ENCODE results near the gene FAM163A. TPM values are rescaled to one million over a fixed set of nuclear protein-coding genes. Genes with fewer than 3 reads are reported as not detected.
"Not testable (repeated sequence)": the region's sequence is repeated elsewhere in the genome, so short reads cannot be mapped to it uniquely, and the experiment has no call there.

FAM163A gene
- total RNA-seq, 4 donors from 2014 or later, result 0.16 TPM; not detected in 3

DNA sequence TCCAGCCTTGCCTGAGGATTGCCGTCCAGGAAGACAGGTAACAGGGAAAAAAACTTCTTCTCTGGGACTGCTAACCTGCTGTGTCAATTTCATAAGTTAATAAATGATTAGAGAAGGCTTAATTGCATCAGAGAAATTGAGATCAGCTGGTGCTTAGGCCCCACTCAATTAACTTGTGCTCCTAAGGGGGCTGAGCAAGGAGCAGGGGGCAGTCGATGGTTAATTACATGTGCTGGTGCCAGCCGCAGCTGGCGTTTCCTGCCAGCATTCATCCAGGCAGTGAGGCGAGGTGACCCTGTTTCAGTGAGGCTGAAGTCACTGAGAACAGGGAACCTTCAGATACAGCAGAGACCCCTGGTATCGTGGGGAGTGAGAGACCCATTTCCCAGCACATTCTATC lies 60.0 kb downstream of the FAM163A start:
- ATAC-seq, result no peak
- Histone ChIP-seq H3K4me3 (no peak overlapping the region), H3K4me1 (peaks cover 0 to 5% of the 10 kb centered on the region in 2 donors), H3K27me3 (no peaks in the 10 kb centered on the region), H3K36me3 (no peaks in the 10 kb centered on the region), H3K9me3 (no peaks in the 10 kb centered on the region), H3K27ac (no peak overlapping the region)
- TF ChIP-seq POLR2A (IDR thresholded peaks at IDR 0.05), result no peak
- TF ChIP-seq, protein P1, sequence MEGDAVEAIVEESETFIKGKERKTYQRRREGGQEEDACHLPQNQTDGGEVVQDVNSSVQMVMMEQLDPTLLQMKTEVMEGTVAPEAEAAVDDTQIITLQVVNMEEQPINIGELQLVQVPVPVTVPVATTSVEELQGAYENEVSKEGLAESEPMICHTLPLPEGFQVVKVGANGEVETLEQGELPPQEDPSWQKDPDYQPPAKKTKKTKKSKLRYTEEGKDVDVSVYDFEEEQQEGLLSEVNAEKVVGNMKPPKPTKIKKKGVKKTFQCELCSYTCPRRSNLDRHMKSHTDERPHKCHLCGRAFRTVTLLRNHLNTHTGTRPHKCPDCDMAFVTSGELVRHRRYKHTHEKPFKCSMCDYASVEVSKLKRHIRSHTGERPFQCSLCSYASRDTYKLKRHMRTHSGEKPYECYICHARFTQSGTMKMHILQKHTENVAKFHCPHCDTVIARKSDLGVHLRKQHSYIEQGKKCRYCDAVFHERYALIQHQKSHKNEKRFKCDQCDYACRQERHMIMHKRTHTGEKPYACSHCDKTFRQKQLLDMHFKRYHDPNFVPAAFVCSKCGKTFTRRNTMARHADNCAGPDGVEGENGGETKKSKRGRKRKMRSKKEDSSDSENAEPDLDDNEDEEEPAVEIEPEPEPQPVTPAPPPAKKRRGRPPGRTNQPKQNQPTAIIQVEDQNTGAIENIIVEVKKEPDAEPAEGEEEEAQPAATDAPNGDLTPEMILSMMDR (IDR thresholded peaks at IDR 0.05 in 4 of 5, conservative IDR thresholded peaks at IDR 0.05 in 1 of 5), result no peak
- no peak for DNase-seq
- intact Hi-C loops (cut with DNase I; ENCODE audit: low total_unique reads) (no loop called here), in situ Hi-C loops (cut with MboI; ENCODE audit: low sequenced_read_pairs in 4 of 4) (loop anchor here in 3 of 4 donors (10.0 to 25.0 kb wide), 2 partner anchors 88 to 716 kb away; partner anchors contain the start of gene TOR3A (in 1 of the 3))

DNA sequence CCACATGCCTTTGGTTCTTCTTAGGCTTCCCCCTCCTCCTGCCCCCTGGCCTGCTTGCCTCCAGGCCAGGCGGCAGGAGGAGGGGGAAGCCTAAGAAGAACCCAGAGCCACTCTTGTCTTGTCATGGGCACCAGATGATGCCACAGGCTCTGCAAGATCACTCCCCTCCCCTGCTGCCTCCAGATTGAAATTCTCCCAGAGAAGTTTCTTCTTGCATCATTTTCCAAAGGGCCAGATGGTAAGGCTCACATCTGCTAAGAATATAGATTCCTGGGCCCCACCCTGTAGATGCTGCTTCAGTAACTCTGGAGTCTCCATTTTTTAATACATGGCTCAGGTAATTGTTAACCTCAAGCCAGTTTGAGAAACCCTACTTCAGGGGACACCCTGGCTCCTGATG lies 60.8 kb downstream of the FAM163A start:
- Histone ChIP-seq H3K4me3 (no peak overlapping the region), H3K4me1 (peaks cover 0 to 2% of the 10 kb centered on the region in 2 donors), H3K27me3 (no peaks in the 10 kb centered on the region), H3K36me3 (no peaks in the 10 kb centered on the region), H3K9me3 (no peaks in the 10 kb centered on the region), H3K27ac (no peak overlapping the region)
- DNase-seq (no peak), ATAC-seq (no peak)
- intact Hi-C loops (cut with DNase I; ENCODE audit: low total_unique reads), result no loop called here
- TF ChIP-seq, protein P1 (IDR thresholded peaks at IDR 0.05 in 4 of 5, conservative IDR thresholded peaks at IDR 0.05 in 1 of 5), result no peak
- TF ChIP-seq POLR2A (IDR thresholded peaks at IDR 0.05), result no peak
- in situ Hi-C loops (cut with MboI; ENCODE audit: low sequenced_read_pairs in 4 of 4), result loop anchor here in 3 of 4 donors (10.0 to 25.0 kb wide), 2 partner anchors 89 to 717 kb away; partner anchors contain the start of gene TOR3A (in 1 of the 3)

DNA sequence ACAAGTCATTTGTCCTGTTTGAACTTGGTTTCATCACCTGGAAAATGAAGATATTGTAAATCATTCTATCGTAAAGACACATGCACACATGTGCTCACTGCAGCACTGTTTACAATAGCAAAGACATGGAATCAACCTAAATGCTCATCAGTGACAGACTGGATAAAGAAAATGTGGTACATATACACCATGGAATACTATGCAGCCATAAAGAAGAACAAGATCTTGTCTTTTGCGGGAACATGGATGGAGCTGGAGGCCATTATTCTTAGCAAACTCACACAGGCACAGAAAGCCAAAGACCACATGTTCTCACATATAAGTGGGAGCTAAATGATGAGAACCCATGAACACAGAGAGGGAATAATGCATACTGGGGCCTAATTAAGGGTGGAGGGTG lies 61.3 kb downstream of the FAM163A start:
- H3K9me3 ChIP-seq, result not testable (repeated sequence)

DNA sequence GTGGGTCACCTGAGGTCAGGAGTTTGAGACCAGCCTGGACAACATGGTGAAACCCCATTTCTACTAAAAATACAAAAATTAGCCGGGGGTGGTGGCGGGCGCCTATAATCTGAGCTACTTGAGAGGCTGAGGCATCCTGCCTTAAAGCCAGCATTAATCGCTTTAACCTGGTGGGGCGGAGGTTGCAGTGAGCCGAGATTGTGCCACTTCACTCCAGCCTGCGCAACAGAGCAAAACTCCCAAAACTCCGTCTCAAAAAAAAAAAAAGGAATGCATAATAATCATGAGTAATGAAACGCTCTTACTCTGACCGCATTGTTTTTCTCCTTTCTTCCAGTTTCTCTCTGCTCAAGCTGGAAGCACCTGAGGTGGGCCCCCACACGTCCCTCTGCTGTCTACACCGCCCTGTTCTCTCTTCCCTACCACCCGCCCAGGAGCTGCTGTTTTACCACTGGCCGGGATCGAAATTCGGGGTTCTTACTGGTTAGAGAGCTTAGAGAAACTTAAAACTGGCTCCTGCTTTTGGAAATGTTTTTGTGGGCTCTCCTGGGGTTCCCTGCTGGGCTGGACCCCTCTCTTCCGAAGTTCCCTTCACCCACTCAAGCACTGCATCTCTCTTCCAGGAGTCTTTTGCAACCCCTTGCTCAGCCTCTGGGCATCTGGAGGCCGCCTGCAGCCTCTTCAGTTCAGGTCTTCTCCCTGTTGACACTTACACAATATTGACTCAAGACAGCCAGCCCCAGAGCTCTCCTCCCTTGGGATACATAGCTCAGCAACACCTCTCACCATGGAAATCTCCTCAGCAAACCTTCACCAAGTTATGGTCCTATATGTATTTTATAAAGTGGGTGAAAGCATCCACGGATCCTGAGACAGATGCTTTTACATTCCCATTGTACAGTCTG lies 62.5 kb downstream of the FAM163A start:
- intact Hi-C loops (cut with DNase I; ENCODE audit: low total_unique reads) (no loop called here), in situ Hi-C loops (cut with MboI; ENCODE audit: low sequenced_read_pairs in 4 of 4) (loop anchor here (5.0 to 25.0 kb wide), 3 partner anchors 91 to 718 kb away; partner anchors contain the start of gene TOR3A (in 1 of the 4))
- Histone ChIP-seq H3K9me3 (no peaks in the 10 kb centered on the region), H3K27me3 (peaks cover 0 to 4% (median 0%) of the 10 kb centered on the region in 3 donors), H3K36me3 (no peaks in the 10 kb centered on the region), H3K4me3 (no peak overlapping the region), H3K4me1 (no peaks in the 10 kb centered on the region), H3K27ac (no peak overlapping the region)
- TF ChIP-seq POLR2A (IDR thresholded peaks at IDR 0.05), result no peak
- TF ChIP-seq, protein P1 (IDR thresholded peaks at IDR 0.05 in 4 of 5, conservative IDR thresholded peaks at IDR 0.05 in 1 of 5), result no peak
- DNase-seq (no peak), ATAC-seq (no peak)

More for the DNA sequence above, 61.3 kb downstream of the FAM163A start:
- H3K27me3 ChIP-seq; H3K4me3 ChIP-seq; H3K4me1 ChIP-seq; DNase-seq; H3K27ac ChIP-seq; ATAC-seq; H3K36me3 ChIP-seq; intact Hi-C loops (cut with DNase I; ENCODE audit: low total_unique reads): not testable (repeated sequence)
- in situ Hi-C loops (cut with MboI; ENCODE audit: low sequenced_read_pairs in 4 of 4), result loop anchor here in 3 of 4 donors (10.0 to 25.0 kb wide), 2 partner anchors 90 to 717 kb away; partner anchors contain the start of gene TOR3A (in 1 of the 3)

DNA sequence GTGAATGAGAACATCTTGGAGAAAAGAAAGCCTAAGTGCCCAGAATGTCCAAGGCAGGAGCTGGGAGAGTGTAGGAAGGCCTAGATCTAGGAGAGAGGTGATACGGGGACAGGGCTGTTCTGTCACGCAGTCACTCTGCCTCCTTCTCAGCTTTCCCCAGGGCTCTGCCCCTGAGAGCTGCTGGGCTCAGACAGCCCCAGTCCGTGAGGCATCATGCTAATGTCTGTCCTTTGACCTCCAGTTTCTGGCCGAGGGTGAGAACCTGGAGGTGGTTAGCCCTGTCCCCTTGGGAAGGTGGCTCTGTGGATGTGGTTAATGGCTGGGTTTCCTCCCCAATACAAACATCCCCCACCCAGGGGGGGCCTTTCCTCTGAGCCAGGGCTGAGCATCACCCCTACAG lies 63.2 kb downstream of the FAM163A start:
- no peaks in the 10 kb centered on the region for H3K4me1 ChIP-seq
- H3K9me3 ChIP-seq, result no peaks in the 10 kb centered on the region
- in situ Hi-C loops (cut with MboI; ENCODE audit: low sequenced_read_pairs in 4 of 4) (loop anchor here (5.0 to 25.0 kb wide), 3 partner anchors 92 to 719 kb away; partner anchors contain the start of gene TOR3A (in 1 of the 4)), intact Hi-C loops (cut with DNase I; ENCODE audit: low total_unique reads) (no loop called here)
- peaks cover 0 to 4% (median 2%) of the 10 kb centered on the region in 3 donors for H3K27me3 ChIP-seq
- H3K27ac ChIP-seq, result no peak overlapping the region
- no peak for DNase-seq
- no peak overlapping the region for H3K4me3 ChIP-seq
- TF ChIP-seq POLR2A (IDR thresholded peaks at IDR 0.05), result no peak
- TF ChIP-seq, protein P1 (IDR thresholded peaks at IDR 0.05 in 4 of 5, conservative IDR thresholded peaks at IDR 0.05 in 1 of 5), result no peak
- no peaks in the 10 kb centered on the region for H3K36me3 ChIP-seq
- no peak for ATAC-seq
